SK-N-MC (cell line): Measurements from ENCODE around the gene HTATIP2.

Experiments used
- EZH2 ChIP-seq: fragments of 200-600 bp; sonication (generic); IDR thresholded peaks from one replicate; pipeline ENCODE4 v1.6.1; 2017; ENCODE audit warnings: antibody characterized with exemption
- FOXP2 ChIP-seq: optimal IDR thresholded peaks from 2 replicates; pipeline ENCODE3; 2011; ENCODE audit warnings: mild to moderate bottlenecking, moderate library complexity; ENCODE audit not compliant: insufficient read depth; ENCODE audit errors: extremely low read length, control extremely low read depth
- POLR2AphosphoS5 ChIP-seq: IDR thresholded peaks from 2 replicates; pipeline ENCODE4 v1.6.1; 2012; ENCODE audit warnings: mild to moderate bottlenecking, low read depth, low read length, borderline replicate concordance

- TF ChIP-seq EZH2, result no peak
- no peak for TF ChIP-seq POLR2AphosphoS5
- TF ChIP-seq FOXP2, result no peak
Measured at GRCh38 chr11:20364341-20364792, 853 bp downstream of the HTATIP2 start.
